HL-60 (cell line): ENCODE measurements around the gene PAQR8.

Source experiments
- DNase-seq, 2 experiments: peaks; one replicate each; pipeline ENCODE4 v3.0.0-alpha.2; 2010 to 2020; ENCODE audit warnings: low read depth in 1 of 2, low spot score in 1 of 2
- H3K27ac ChIP-seq: fragments of 250-450 bp; sonication (Bioruptor Pico); replicated peaks from 2 replicates; pipeline ENCODE4 v1.5.1; 2020; ENCODE audit warnings: mild to moderate bottlenecking, moderate library complexity
- H3K27me3 ChIP-seq: fragments of 250-450 bp; sonication (Bioruptor Pico); 2 replicates; pipeline ENCODE4 v1.5.1; 2021; ENCODE audit warnings: mild to moderate bottlenecking, moderate library complexity; ENCODE audit not compliant: insufficient read depth, poor library complexity, severe bottlenecking
- H3K4me3 ChIP-seq: replicated peaks from 2 replicates; pipeline ENCODE4 v1.5.1; 2011; ENCODE audit warnings: mild to moderate bottlenecking, control low read depth, low read length; ENCODE audit not compliant: insufficient read depth
- GABPA ChIP-seq: IDR thresholded peaks from 2 replicates; pipeline ENCODE4 v1.6.1; 2012; ENCODE audit warnings: low read depth
- POLR2AphosphoS5 ChIP-seq: IDR thresholded peaks from 2 replicates; pipeline ENCODE4 v1.6.1; 2012; ENCODE audit warnings: low read depth
- SPI1 ChIP-seq: IDR thresholded peaks from 2 replicates; pipeline ENCODE4 v1.6.1; 2012; ENCODE audit warnings: low read depth, mild to moderate bottlenecking, borderline replicate concordance
- TF ChIP-seq, protein P1 (sequence below): IDR thresholded peaks from one replicate; pipeline ENCODE4 v1.5.1; 2011; ENCODE audit warnings: low read length, control low read depth, inconsistent platforms; ENCODE audit not compliant: insufficient read depth
- TF ChIP-seq, protein P2 (sequence below): IDR thresholded peaks from 2 replicates; pipeline ENCODE4 v1.6.1; 2012; ENCODE audit warnings: low read depth; ENCODE audit not compliant: insufficient replicate concordance

Gene PAQR8

DNA sequence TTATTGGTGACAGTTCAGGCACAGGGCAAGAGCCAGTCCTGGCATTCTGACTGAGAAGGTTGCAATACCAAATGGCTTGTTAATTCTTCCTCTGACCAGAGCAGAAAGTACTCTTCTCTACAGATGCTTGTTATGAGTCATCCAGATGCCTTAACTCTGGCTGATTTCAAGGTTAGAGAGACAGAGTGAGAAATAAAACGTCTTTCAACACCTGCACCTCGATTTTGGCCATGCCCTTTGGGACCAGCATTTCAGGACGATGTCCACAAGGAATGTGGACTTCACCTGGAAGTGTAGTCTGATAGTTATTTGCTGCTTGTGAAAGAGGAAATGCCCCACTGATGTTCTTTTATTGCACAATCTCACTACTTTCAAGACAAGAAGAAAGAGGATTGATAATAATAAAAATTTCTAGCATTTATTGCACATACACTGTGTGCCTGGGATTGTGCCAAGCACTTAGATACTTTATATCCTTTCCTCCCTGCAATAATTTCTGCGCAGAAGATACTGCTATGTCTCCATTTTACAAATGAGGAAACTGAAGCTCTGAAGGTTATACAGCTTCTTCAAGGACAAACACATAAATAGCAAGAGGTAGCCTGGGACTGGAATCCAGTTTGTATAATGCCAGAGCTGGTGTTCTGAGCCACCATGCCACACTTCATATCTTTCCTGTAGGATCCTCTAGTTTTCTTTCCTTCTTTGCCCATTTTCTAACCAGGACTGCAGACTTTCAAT is 43.9 kb upstream of the PAQR8 start:
- Histone ChIP-seq H3K4me3 (no peak overlapping the region), H3K27me3 (no peaks in the 10 kb centered on the region), H3K27ac (peak overlapping the region; percentile 44)
- peak in 1 of 2 experiments; percentile 40 for DNase-seq
- TF ChIP-seq POLR2AphosphoS5 (no peak), GABPA (no peak), SPI1 (peak; percentile 83; the same call in 1 of the 2 replicates)
- TF ChIP-seq, protein P1, sequence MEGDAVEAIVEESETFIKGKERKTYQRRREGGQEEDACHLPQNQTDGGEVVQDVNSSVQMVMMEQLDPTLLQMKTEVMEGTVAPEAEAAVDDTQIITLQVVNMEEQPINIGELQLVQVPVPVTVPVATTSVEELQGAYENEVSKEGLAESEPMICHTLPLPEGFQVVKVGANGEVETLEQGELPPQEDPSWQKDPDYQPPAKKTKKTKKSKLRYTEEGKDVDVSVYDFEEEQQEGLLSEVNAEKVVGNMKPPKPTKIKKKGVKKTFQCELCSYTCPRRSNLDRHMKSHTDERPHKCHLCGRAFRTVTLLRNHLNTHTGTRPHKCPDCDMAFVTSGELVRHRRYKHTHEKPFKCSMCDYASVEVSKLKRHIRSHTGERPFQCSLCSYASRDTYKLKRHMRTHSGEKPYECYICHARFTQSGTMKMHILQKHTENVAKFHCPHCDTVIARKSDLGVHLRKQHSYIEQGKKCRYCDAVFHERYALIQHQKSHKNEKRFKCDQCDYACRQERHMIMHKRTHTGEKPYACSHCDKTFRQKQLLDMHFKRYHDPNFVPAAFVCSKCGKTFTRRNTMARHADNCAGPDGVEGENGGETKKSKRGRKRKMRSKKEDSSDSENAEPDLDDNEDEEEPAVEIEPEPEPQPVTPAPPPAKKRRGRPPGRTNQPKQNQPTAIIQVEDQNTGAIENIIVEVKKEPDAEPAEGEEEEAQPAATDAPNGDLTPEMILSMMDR: no peak
- TF ChIP-seq, protein P2, sequence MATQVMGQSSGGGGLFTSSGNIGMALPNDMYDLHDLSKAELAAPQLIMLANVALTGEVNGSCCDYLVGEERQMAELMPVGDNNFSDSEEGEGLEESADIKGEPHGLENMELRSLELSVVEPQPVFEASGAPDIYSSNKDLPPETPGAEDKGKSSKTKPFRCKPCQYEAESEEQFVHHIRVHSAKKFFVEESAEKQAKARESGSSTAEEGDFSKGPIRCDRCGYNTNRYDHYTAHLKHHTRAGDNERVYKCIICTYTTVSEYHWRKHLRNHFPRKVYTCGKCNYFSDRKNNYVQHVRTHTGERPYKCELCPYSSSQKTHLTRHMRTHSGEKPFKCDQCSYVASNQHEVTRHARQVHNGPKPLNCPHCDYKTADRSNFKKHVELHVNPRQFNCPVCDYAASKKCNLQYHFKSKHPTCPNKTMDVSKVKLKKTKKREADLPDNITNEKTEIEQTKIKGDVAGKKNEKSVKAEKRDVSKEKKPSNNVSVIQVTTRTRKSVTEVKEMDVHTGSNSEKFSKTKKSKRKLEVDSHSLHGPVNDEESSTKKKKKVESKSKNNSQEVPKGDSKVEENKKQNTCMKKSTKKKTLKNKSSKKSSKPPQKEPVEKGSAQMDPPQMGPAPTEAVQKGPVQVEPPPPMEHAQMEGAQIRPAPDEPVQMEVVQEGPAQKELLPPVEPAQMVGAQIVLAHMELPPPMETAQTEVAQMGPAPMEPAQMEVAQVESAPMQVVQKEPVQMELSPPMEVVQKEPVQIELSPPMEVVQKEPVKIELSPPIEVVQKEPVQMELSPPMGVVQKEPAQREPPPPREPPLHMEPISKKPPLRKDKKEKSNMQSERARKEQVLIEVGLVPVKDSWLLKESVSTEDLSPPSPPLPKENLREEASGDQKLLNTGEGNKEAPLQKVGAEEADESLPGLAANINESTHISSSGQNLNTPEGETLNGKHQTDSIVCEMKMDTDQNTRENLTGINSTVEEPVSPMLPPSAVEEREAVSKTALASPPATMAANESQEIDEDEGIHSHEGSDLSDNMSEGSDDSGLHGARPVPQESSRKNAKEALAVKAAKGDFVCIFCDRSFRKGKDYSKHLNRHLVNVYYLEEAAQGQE: no peak

DNA sequence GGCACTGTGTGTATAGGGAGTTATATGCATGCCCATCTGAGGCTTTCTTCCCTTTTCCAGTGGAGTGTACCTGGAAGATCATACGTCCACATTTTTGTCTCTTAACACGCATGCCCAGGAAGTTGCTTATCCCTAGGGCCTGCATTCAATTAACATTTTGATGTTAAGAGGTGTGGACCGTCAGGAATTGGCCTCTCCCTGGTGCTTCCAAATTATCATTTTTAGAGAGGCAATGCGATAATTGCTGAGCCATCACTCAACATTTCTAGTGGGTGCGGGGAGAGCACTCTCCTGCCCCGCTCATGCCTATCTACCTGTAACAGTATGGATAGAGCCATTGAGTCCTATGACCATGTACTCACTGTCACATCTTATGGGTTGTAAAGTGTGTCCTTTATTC is 37.8 kb upstream of the PAQR8 start:
- Histone ChIP-seq H3K27ac (no peak overlapping the region), H3K27me3 (no peaks in the 10 kb centered on the region), H3K4me3 (no peak overlapping the region)
- no peak for DNase-seq
- TF ChIP-seq, protein P2: no peak
- no peak for TF ChIP-seq GABPA
- TF ChIP-seq POLR2AphosphoS5: no peak
- TF ChIP-seq, protein P1: no peak

DNA sequence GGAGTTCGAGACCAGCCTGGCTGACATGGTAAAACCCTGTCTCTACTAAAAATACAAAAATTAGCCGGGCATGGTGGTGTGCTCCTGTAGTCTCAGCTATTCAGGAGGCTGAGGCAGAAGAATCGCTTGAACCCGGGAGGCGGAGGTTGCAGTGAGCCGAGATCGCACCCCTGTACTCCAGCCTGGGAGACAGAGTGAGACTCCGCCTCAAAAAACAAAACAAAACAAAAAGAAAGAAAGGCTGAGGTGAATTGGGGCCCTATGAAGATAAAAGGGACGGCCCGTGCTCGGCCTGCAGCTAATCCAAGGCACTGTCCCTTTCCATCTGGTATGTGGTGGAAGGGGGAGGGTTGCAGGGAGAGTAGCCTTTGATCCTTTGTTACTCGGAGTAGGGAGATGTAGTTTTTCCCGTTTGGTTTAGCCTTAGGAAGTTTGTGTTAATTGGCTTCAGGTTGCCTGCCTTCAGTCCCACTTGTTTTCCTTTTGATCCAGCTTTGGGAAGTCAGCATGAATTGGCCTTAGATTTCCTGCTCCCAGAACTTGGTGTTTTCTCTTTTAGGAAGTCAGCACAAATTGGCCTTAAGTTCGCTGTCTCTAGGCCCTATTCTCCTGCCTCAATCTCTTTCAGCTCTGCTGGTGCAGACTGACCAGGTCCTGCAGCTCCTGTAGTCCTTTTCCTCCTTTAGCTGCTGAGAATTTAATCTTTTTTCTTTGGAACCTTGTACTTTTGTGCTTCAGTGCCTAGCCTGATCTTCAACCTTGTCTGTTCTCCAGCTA is 36.1 kb upstream of the PAQR8 start:
- Histone ChIP-seq H3K27ac (no peak overlapping the region), H3K27me3 (no peaks in the 10 kb centered on the region), H3K4me3 (no peak overlapping the region)
- TF ChIP-seq POLR2AphosphoS5 (no peak), SPI1 (no peak), GABPA (no peak)
- TF ChIP-seq, protein P1: no peak
- TF ChIP-seq, protein P2: no peak
- no peak for DNase-seq
